Neuronal stem cell (in vitro differentiated cells): ENCODE measurements around the gene PDXP.

Experiments used
- DNase-seq: peaks from one replicate; pipeline ENCODE4 v3.0.0-alpha.2; 2013; ENCODE audit warnings: low spot score
- H2AFZ ChIP-seq: one replicate; pipeline ENCODE4 v1.6.1; 2013; ENCODE audit warnings: mild to moderate bottlenecking, low read length, inconsistent platforms
- H2AK5ac ChIP-seq: 2 replicates; pipeline ENCODE4 v1.6.1; 2013; ENCODE audit warnings: low read depth, mild to moderate bottlenecking, inconsistent platforms, low read length, moderate library complexity, mixed read lengths
- H2BK120ac ChIP-seq: 2 replicates; pipeline ENCODE4 v1.6.1; 2013; ENCODE audit warnings: low read depth, mild to moderate bottlenecking, inconsistent platforms, low read length, moderate library complexity, mixed read lengths
- H2BK12ac ChIP-seq: one replicate; pipeline ENCODE4 v1.6.1; 2013; ENCODE audit warnings: low read length, inconsistent platforms
- H2BK15ac ChIP-seq: 2 replicates; pipeline ENCODE4 v1.6.1; 2013; ENCODE audit warnings: mild to moderate bottlenecking, low read length, inconsistent platforms, mixed read lengths
- H2BK5ac ChIP-seq: one replicate; pipeline ENCODE4 v1.6.1; 2013; ENCODE audit warnings: inconsistent platforms, mild to moderate bottlenecking, low read length, moderate library complexity
- H3K14ac ChIP-seq: one replicate; pipeline ENCODE4 v1.6.1; 2013; ENCODE audit warnings: low read length, inconsistent platforms
- H3K18ac ChIP-seq: 2 replicates; pipeline ENCODE4 v1.6.1; 2013; ENCODE audit warnings: low read length, inconsistent platforms
- H3K23ac ChIP-seq: 2 replicates; pipeline ENCODE4 v1.6.1; 2013; ENCODE audit warnings: low read depth, mild to moderate bottlenecking, mixed read lengths, low read length, inconsistent platforms; ENCODE audit not compliant: poor library complexity
- H3K27ac ChIP-seq: replicated peaks from 3 replicates; pipeline ENCODE4 v1.5.1; 2013; ENCODE audit warnings: low read length, inconsistent platforms
- H3K27me3 ChIP-seq, 3 experiments: 2 replicates each; pipeline ENCODE4 v1.6.1; 2013; ENCODE audit warnings: low read length in 3 of 3, mild to moderate bottlenecking in 2 of 3, inconsistent platforms in 1 of 3, low read depth in 1 of 3, mixed read lengths in 1 of 3, moderate library complexity in 1 of 3; ENCODE audit not compliant: control insufficient read depth in 3 of 3, insufficient read depth in 3 of 3
- H3K36me3 ChIP-seq, 2 donors: replicated peaks in 1 of 2; 2 replicates each; pipeline ENCODE4 v1.6.1; 2013; ENCODE audit warnings: low read length in 2 of 2; ENCODE audit not compliant: control insufficient read depth in 2 of 2, insufficient read depth in 2 of 2
- H3K4ac ChIP-seq: 2 replicates; pipeline ENCODE4 v1.6.1; 2013; ENCODE audit warnings: inconsistent platforms, mild to moderate bottlenecking, low read length, moderate library complexity
- H3K4me1 ChIP-seq, 2 donors: 1 replicate in 1 of 2; 2 replicates in 1 of 2; pipeline ENCODE4 v1.6.1; 2013; ENCODE audit warnings: low read length in 2 of 2, low read depth in 1 of 2; ENCODE audit not compliant: control insufficient read depth in 2 of 2, insufficient read depth in 1 of 2
- H3K4me2 ChIP-seq: one replicate; pipeline ENCODE4 v1.6.1; 2013; ENCODE audit warnings: mild to moderate bottlenecking, low read length, inconsistent platforms; ENCODE audit not compliant: insufficient read depth, poor library complexity, severe bottlenecking
- H3K4me3 ChIP-seq, 2 donors: 2 replicates each; pipeline ENCODE4 v1.5.1; 2013; ENCODE audit warnings: low read length in 2 of 2, mild to moderate bottlenecking in 2 of 2, inconsistent platforms in 1 of 2, moderate library complexity in 1 of 2
- H3K79me1 ChIP-seq: one replicate; pipeline ENCODE4 v1.6.1; 2013; ENCODE audit warnings: low read depth, mild to moderate bottlenecking, inconsistent platforms, low read length, moderate library complexity
- H3K9ac ChIP-seq: one replicate; pipeline ENCODE4 v1.6.1; 2013; ENCODE audit warnings: mild to moderate bottlenecking, low read depth, low read length, inconsistent platforms; ENCODE audit not compliant: poor library complexity
- H3K9me3 ChIP-seq, 2 donors: replicated peaks in 1 of 2; 2 replicates each; pipeline versions ENCODE3 to v1.6.1; 2013; ENCODE audit warnings: low read length in 2 of 2, mild to moderate bottlenecking in 2 of 2, inconsistent platforms in 1 of 2, low read depth in 1 of 2, mixed read lengths in 1 of 2, moderate library complexity in 1 of 2; ENCODE audit not compliant: control insufficient read depth in 2 of 2, insufficient read depth in 1 of 2
- H4K8ac ChIP-seq: one replicate; pipeline ENCODE4 v1.6.1; 2013; ENCODE audit warnings: low read depth, mild to moderate bottlenecking, inconsistent platforms, low read length, moderate library complexity
- H4K91ac ChIP-seq: one replicate; pipeline ENCODE4 v1.6.1; 2013; ENCODE audit warnings: low read length, low read depth, mild to moderate bottlenecking, inconsistent platforms; ENCODE audit not compliant: poor library complexity
- WGBS, 2 donors: extraction: QIAGEN DNeasy Blood & Tissue Kit; methylation state at CpG; one replicate each; pipeline ENCODE4 v1.1.7; 2013; ENCODE audit warnings: missing lambda C conversion rate in 2 of 2, mixed read lengths in 1 of 2; ENCODE audit not compliant: insufficient read length in 2 of 2, insufficient replicate concordance in 1 of 2; ENCODE audit errors: extremely low coverage in 2 of 2; 5-methylcytosine and 5-hydroxymethylcytosine counted together

PDXP gene

GRCh38 chr22:37610480-37611129 is 47.9 kb upstream of the PDXP start:
- Histone ChIP-seq H3K4me3 (no peak overlapping the region), H3K27ac (no peak overlapping the region), H2AFZ (no peak overlapping the region), H3K36me3 (peaks cover 2 to 27% of the 10 kb centered on the region in 2 donors), H3K18ac (no peak overlapping the region), H4K8ac (no peak overlapping the region), H3K79me1 (no peaks in the 10 kb centered on the region), H3K27me3 (peaks cover 0 to under 1% (median 0%) of the 10 kb centered on the region in 3 experiments), H3K9ac (no peak overlapping the region), H3K4me1 (peaks cover 11 to 14% of the 10 kb centered on the region in 2 donors), H4K91ac (no peak overlapping the region), H3K4ac (no peak overlapping the region), H3K14ac (no peak overlapping the region), H2BK5ac (no peak overlapping the region), H2BK120ac (no peak overlapping the region), H3K23ac (no peak overlapping the region), H2AK5ac (no peak overlapping the region), H2BK12ac (no peak overlapping the region), H3K9me3 (no peaks in the 10 kb centered on the region), H3K4me2 (no peak overlapping the region), H2BK15ac (no peak overlapping the region)
- WGBS, 2 donors, result no CpG with 5 or more reads among the region's 15 CpGs
- DNase-seq, result no peak

- Histone ChIP-seq H2AK5ac (no peak overlapping the region), H3K4me2 (no peak overlapping the region), H3K79me1 (no peaks in the 10 kb centered on the region), H3K14ac (no peak overlapping the region), H3K9me3 (no peaks in the 10 kb centered on the region), H3K9ac (no peak overlapping the region), H3K18ac (no peak overlapping the region), H4K91ac (no peak overlapping the region), H4K8ac (no peak overlapping the region), H2BK120ac (no peak overlapping the region), H3K4me1 (peaks cover 11 to 14% of the 10 kb centered on the region in 2 donors), H3K27ac (no peak overlapping the region), H2AFZ (no peak overlapping the region), H3K27me3 (no peaks in the 10 kb centered on the region), H3K36me3 (peaks cover 4 to 29% of the 10 kb centered on the region in 2 donors), H3K23ac (no peak overlapping the region), H2BK5ac (no peak overlapping the region), H2BK15ac (no peak overlapping the region), H3K4ac (no peak overlapping the region), H2BK12ac (no peak overlapping the region), H3K4me3 (no peak overlapping the region)
- WGBS, 2 donors, result no CpG with 5 or more reads among the region's 6 CpGs
- DNase-seq, result no peak
These were observed 47.3 kb upstream of the PDXP start for GRCh38 chr22:37611207-37611606.

- H3K27ac ChIP-seq, result no peak overlapping the region
- peak overlapping the region; percentile 71 for H3K14ac ChIP-seq
- no peak overlapping the region for H2BK12ac ChIP-seq
- no peak overlapping the region for H2BK120ac ChIP-seq
- no peaks in the 10 kb centered on the region for H3K9me3 ChIP-seq
- no peak for DNase-seq
- H3K18ac ChIP-seq, result no peak overlapping the region
- peak overlapping the region; percentile 49 for H2BK15ac ChIP-seq
- peaks cover 0 to 3% of the 10 kb centered on the region in 2 donors for H3K4me1 ChIP-seq
- no peak overlapping the region for H3K9ac ChIP-seq
- no peak overlapping the region for H4K91ac ChIP-seq
- H4K8ac ChIP-seq, result peak overlapping the region; percentile 86
- peak overlapping the region; percentile 13 for H2BK5ac ChIP-seq
- H3K4ac ChIP-seq, result no peak overlapping the region
- H2AFZ ChIP-seq, result no peak overlapping the region
- no CpG with 5 or more reads among the region's 27 CpGs for WGBS, 2 donors
- no peak overlapping the region for H3K4me2 ChIP-seq
- H2AK5ac ChIP-seq, result no peak overlapping the region
- H3K27me3 ChIP-seq, result no peaks in the 10 kb centered on the region
- H3K23ac ChIP-seq, result peak overlapping the region; percentile 43
- no peaks in the 10 kb centered on the region for H3K79me1 ChIP-seq
- H3K36me3 ChIP-seq, result peaks cover 32 to 72% of the 10 kb centered on the region in 2 donors
- peak overlapping the region in 1 of 2 donors; percentile 8 for H3K4me3 ChIP-seq
These were observed 42.1 kb upstream of the PDXP start for GRCh38 chr22:37616201-37617083.

GRCh38 chr22:37617431-37617830 is 41.1 kb upstream of the PDXP start:
- H3K4me1 ChIP-seq, result peaks cover 0 to 3% of the 10 kb centered on the region in 2 donors
- DNase-seq, result no peak
- H3K27ac ChIP-seq, result no peak overlapping the region
- no peaks in the 10 kb centered on the region for H3K79me1 ChIP-seq
- no peak overlapping the region for H3K4me3 ChIP-seq
- no peak overlapping the region for H3K18ac ChIP-seq
- no peak overlapping the region for H3K9ac ChIP-seq
- no peak overlapping the region for H3K23ac ChIP-seq
- no peaks in the 10 kb centered on the region for H3K27me3 ChIP-seq
- no peak overlapping the region for H4K91ac ChIP-seq
- no peaks in the 10 kb centered on the region for H3K9me3 ChIP-seq
- H2BK5ac ChIP-seq, result no peak overlapping the region
- no peak overlapping the region for H2BK15ac ChIP-seq
- H3K4me2 ChIP-seq, result no peak overlapping the region
- no peak overlapping the region for H2BK12ac ChIP-seq
- no peak overlapping the region for H2BK120ac ChIP-seq
- H2AK5ac ChIP-seq, result no peak overlapping the region
- no CpG with 5 or more reads among the region's 1 CpG for WGBS, 2 donors
- H3K4ac ChIP-seq, result no peak overlapping the region
- no peak overlapping the region for H3K14ac ChIP-seq
- peaks cover 35 to 80% of the 10 kb centered on the region in 2 donors for H3K36me3 ChIP-seq
- no peak overlapping the region for H2AFZ ChIP-seq
- no peak overlapping the region for H4K8ac ChIP-seq
